Stimulated activated CD4-positive, alpha-beta T cell treated with anti-CD3 and anti-CD28 coated beads, TNF-alpha, amount 100 ng/mL, for 1 hour (primary cell): ENCODE results near the gene OXSR1.
"Not testable (repeated sequence)": the region's sequence is repeated elsewhere in the genome, so short reads cannot be mapped to it uniquely, and the experiment has no call there.

Experiments
- DNase-seq, 3 donors: peaks; one replicate each; pipeline ENCODE4 v3.0.0-alpha.2; 2020; ENCODE audit warnings: low read depth in 3 of 3, low spot score in 1 of 3

OXSR1 gene

DNA sequence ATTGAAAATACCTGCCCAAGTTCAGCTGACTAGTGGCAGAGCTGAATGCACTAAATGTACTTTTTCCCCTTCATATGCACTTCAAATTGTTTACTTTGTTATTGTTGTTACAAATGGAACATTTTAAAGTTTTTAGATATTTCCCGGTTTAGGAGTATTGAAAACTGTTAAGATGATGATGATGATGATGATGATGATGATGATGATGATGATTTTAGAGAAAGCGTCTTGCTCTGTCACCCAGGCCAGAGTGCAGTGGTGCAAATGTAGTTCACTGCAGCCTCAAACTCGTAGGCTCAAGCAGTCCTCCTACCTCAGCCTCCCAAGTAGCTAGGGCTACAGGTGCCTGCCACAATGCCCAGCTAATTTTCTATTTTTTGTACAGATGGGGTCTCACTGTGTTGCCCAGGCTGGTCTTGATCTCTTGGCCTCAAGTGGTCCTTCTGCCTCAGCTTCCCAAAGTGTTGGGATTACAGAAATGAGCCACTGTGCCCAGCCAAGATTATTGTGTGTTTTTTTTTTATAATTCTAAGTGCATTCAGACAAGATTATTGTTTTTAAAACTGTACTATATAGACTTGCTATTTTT lies 54.4 kb downstream of the OXSR1 start:
- no peak for DNase-seq

DNA sequence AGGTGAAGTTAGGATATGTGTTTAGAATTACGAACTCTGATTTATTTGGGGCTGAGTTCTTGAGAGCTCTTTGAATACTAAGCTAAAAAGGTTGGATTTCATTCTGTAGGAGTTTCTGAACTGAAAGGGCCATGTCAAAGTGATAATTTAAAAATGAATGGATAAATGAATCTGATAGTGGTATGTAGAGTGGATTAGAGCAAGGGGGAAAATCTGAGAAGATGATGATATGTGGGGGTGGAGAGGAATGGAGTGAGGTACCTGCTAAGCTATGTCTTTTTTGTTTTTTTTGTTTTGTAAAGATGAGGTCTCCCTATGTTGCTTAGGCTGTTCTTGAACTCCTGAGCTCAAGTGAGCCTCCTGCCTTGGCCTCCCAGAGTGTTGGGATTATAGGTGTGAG lies 55.7 kb downstream of the OXSR1 start:
- DNase-seq: no peak

DNA sequence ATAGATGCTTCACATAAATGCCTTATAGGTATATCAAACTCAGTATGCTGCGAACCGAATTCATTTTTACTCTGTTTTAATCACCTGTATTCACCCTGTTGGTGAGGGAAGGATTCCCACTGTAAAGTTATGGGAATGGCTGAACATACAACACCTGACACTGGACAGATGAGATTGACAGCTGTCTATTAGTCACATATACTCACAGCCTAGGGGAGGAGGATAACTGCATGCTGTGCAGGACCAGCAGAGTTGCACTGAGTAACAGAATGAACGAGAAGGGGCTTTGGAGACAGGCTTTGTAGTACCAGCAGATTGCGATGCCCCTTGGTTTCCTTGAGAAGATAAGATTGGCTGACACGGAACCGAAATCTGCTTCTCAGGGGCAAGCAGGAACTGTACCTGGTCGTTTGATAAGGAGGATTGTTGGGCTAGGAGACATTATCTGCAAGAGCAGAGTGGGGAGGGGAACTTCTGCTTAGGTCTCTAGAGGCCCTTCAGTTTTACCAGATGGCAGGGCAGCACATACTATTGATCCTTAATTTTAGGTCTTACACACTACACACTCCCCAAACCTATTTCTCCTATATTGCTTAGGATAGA lies 56.8 kb downstream of the OXSR1 start:
- DNase-seq: no peak

DNA sequence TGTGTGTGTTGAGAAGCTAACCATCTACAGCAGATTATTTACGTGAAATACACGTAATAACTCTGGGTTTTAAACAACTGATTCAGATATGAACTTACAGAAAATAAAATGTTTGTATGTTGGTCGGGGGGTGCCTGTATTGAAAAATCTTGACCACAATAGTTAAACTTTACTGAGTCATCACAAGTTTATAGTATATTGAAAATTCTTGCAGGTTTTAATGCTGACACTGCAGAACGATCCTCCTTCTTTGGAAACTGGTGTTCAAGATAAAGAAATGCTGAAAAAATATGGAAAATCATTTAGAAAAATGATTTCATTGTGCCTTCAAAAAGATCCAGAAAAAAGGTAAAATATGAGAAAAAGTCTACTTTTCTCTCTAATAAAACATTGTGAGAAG lies 59.0 kb downstream of the OXSR1 start:
- DNase-seq: no peak

DNA sequence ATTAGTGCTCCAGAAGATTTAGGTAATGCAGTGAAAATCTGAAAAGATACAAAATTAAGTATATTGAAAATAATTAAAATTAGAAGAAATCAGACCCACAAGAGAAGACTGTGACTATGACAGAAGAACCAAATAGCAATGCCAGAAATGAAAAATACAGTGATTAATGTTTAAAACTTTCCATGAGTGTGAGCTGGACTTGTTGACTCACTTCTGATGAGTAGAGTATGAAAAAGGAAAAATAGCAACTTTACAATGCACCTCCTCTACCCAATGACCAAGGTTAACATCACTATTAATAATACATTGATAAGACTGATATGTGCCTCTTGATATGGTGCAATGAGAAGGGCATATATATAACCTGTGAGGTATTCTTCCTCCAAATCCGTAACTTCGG lies 60.9 kb downstream of the OXSR1 start:
- no peak for DNase-seq

DNA sequence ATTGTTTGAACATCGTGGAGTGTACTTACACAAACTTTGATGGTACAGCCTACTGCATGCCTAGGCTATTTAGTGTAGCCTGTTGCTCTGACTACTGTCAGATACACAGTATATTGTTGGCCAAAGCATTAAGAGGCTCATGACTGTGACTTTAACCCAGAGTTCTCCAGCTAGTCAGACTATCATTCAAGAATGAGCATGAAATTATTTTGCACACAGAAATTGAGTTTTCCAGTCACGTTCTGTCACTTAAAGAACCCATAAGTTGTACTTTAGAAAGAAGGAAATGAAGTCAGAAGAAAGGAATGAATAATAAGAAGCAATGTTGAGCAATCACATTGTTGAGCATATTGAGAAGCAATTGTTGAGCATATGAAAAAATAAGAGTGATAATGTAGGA lies 62.7 kb downstream of the OXSR1 start:
- no peak for DNase-seq

DNA sequence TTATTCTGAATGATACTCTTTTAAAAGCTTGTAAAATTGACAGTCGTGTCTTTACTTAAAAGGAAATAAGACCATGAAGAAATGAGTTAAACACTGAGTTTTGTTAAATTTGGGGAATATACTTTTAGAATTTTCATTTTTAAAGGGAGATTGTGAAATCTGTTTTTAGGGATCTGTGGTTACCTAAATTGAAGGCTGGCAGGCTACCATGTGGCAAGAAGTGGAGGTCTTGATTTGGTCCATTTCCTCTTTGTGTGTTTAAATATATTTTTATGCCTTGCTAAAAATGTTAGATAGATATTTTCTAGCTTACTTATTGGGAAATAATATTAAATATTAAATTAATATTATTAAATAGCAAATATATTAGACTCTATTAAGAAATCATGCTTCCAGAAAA lies 63.7 kb downstream of the OXSR1 start:
- no peak for DNase-seq

DNA sequence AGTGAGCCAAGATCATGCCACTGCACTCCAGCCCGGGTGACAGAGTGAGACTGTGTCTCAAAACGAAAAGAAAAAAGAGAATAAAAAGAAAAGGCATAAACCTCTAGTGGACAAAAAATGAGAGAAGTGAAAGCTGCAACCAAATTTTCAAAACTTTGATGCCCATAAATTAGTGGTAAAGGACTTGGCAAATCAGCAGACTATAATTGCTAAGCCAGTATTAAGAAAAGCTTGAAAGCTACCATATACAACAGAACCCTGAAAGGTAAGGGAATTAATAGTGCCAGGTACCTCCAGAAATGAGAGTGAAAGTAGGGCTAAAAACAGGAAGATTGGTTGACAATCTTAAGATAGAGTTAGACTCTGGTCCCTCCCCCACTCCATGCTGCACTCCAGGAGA lies 67.4 kb downstream of the OXSR1 start:
- DNase-seq: no peak

DNA sequence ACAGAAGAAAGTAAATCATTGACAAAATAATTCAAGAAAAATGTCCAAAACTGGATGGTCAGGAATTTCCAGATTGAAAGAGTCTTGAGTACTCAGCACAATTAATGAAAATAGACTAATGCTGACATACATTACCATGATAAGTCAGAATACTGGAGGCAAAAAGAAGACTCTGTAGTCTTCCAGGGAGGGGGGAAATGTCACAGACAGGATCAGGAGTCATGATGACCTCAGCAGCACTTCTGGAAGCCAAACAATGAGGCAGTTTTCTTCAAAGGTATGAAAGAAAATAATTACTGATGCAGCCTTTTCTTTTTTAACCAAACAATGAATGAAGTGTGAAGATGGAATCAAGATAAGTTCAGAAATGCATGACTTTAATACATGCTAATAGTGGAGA lies 70.1 kb downstream of the OXSR1 start:
- no peak for DNase-seq

DNA sequence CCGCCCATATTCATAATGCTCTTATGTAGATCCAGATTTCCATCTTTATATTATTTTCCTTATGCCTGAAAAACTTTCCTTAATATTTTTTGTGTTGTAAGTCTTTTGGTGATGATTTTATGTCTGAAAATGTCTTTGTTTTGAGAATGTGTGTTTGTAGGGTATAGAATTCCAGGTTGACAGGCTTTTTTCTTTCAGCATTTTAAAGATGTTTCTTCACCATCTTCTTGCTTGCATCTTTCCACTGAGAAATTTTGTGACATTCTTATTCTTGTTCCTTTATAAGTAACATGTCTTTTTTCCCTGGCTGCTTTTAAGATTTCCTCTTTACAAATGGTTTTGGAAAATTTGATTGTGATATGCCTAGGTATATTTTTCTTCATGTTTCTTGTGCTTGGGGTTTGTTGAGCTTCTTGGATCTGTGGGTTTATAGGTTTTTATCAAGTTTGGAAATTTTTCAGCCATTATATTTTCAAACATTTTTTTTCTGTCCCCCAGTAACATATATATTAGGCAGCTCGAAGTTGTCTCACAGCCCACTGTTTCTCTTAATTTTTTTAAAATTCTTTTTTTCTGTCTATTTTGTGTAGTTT lies 73.2 kb downstream of the OXSR1 start:
- no peak for DNase-seq

DNA sequence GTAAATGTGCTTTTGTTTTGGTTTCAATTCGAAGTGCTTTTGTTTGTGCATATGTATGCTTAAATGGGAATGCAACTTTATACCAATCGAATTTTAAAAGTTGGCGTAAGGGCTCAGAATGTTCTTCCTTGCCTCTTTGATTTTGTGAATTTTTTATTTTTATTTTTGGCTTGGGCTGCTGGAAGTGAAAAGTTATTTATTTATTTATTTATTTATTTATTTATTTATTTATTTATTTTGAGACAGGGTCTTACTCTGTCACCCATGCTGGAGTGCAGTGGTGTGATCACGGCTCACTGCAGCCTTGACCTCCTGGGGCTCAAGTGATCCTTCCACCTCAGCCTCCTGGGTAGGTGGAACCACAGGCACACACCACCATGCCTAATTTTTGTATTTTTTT lies 77.5 kb downstream of the OXSR1 start:
- not testable (repeated sequence) for DNase-seq

DNA sequence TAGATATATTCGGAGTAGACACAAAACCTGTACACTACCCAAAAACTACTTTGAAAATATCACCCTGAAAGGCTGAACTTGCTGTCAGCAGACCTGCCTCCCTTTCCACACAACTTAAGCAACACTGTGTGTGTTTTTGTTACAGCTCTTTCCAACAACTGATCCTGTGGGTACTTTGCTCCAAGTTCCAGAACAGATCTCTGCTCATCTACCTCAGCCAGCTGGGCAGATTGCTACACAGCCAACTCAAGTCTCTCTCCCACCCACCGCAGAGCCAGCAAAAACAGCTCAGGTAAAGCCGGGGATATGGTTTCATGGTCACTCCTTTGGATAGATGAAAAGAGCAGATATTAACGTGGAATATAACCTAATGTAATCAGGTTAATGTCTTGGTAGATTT lies 80.6 kb downstream of the OXSR1 start:
- DNase-seq: no peak

DNA sequence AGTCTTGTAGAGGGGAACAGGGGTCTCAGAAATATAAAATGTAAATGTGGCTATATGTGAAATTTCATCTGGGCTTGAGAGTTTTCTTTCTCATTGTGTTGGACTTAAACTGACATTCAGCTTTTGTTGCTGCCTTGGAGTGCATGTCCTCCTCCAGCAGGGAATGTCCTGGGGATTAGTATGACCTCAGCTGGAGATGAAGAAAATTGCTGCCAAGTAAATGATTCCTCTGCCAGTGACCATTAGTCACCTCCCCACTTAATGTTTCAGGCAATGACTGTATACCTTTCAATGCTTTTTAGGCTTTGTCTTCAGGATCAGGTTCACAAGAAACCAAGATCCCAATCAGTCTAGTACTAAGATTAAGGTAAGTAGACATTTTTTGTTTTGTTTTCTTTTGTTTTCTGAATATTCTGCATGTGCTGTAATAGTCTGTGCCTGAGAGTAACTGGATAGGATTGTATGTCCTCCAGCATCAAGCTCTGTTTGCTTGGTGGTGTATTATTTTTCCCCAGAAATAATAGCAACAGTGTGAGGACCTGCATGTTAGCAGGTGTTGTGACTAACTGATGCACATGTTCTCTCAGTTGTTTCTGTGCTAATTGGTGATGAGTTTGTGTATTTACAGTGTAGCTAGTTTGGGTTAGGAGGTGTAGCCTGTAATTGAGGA lies 82.2 kb downstream of the OXSR1 start:
- no peak for DNase-seq

DNA sequence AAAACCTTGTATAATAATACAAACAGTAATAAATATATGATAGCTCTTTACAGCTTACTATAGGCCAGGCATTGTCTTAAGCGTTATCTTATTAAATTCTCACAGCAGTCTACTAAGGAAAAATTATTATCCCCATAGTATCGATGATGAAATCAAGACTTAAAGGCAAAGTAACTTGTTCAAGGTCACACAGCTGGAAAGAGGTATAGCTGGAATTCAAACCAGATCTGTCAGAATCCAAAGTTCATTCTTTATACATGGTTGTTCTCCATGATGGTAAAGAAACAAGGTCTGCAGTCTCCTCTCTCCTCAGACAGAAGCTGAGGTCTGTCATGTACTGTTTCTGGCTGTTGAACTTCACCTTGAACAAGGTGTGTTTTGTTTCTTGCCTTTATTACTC lies 84.9 kb downstream of the OXSR1 start:
- DNase-seq: no peak

DNA sequence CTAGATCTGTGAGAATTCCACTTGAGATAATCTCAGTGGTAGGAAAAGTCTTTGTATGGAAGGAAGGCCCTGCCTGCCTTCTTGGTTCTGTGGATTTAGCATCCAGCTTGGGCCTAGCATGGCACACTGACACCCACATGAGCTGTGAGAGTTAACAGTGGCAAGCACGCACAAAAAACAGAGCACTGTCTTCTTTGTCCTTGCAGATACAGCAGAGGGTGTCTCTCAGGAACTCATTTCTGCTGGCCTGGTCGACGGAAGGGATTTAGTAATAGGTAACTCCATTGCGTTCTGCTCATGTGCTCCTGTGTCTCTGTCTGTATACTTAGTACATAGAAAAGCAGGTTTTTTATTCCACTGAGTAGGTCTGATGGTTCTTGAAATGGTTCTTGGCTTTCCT lies 85.9 kb downstream of the OXSR1 start:
- DNase-seq: no peak

DNA sequence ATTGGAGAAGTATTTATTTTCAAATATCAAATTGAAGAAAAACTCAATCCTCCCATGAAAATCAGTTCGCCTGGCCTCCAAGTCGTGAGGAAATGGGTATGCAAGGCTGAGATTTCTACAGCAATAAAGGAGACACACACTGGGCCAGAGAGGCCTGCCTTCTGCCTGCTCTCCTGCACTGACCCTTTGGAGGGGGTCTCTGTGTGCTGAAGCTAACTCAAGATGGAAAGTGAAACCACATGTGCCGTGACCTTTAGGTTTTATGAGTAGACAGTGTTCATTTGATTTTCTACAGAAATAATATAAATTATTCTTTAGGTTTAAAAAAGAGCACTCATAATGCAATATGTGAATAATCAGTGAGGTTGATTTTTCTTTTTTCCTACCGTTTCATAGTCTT lies 88.4 kb downstream of the OXSR1 start:
- DNase-seq: no peak

DNA sequence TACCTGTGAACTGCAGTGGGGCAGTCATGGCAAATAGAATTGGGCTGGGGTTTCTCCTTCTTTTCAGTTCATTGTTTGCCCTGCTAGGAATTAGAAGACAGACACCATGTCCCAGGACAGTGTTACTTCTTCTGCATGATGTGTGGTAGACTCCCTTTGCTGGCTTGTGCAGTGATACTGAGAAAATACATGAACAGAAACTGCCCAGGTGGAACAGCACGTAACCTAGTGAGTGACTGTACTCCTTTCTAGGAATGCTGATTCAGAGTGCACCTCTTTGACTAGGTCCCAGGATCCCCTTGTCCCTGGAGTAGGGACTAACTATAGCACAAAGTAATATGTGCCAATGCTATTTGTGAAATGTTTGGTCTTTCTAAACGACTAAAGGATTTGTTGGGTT lies 89.5 kb downstream of the OXSR1 start:
- no peak for DNase-seq

DNA sequence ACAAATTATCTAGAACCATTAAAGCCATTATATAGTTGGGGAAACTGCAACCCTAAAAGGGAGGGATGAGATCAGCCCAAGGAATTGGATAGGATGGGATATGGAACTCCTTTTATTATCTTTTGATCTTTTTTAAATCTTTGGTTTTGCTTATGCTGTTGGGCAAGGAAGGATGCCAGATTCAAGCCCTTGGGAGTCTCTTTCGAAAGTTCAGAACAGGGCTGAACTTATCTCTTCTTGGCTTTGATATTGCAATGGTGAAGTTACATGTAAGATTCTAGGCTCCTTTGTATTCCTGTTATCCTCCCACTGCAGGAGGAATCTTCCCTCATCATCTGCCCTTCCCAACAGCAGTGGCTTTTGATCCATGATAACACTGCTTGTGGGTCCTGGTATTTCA lies 90.3 kb downstream of the OXSR1 start:
- no peak for DNase-seq

DNA sequence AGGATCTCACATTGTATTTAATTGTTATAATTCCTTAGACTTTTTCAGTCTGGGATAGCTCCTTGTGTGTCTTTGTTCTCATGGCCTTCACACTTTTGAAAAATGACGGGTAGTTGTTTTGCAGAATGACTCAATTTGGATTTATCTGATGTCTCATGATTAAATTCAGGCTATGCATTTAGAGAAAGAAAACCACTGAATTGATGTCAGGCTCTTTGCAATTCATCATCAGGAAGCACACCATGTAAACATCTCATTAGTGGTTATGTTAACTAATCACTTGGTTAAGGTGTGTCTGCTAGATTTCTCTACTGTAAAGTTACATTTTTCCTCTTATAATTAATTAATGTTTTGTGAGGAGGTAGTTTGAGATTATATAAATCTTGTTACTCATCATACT lies 92.2 kb downstream of the OXSR1 start:
- no peak for DNase-seq

DNA sequence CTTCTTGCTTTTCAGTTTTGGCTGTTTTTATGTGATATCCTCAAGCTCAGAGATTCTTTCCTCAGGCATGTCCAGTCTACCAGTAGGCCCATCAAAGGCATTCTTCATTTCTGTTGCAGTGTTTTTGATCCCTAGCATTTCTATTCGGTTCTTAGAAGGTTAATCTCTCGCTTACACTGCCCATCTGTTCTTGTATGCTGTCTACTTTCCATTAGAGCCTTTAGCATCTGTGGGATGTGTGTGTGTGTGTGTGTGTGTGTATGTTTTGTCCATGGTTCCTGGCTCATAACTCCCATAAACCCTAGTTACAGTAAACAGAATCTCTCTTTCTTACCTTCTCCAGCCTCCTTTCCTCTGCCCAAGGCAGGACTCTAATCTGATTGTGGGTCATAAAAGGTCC lies 95.1 kb downstream of the OXSR1 start:
- DNase-seq: no peak

DNA sequence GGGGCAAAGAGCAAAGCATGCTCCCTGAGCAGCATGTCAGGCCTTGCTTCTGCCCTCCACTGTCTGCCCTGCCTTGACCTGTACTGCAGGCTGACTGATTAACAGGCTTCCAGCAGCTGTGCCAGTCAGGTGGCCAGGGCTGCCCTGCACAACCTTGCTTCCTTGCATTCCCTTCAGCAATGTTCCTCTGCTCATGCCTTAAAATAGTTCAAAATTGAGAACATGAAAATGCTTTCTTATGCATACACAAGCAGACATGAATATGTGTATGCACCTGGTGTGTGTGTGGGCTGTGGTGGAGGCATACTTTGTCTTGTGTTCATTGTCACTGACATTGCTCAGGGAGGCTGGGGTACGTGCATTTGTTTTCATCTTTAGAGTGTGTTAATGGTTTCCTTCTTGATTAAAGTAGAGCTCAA lies 99.0 kb downstream of the OXSR1 start:
- DNase-seq: no peak

DNA sequence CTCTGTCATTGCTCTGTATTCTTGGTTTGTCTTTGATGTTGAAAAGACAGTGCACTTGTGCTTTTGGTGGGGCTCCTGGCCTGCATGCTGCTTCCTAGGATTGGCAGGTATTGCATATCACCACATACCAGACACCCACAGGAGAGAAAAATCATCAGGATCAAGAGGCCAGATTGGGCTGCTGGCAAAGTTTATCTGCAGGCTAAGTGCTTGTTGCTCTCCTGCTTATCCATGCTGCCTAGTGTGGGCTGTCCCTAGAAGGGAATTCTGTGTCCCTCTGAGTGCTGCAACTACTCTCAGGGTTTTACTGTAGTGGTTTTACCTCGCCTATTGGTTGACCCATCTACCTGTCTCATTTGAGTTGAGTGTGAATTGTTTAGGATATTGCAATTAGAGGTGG lies 99.4 kb downstream of the OXSR1 start:
- no peak for DNase-seq
